Heart left ventricle (tissue), 16 donors: Measurements from ENCODE around the gene CSRP3. TPM values are rescaled to one million over a fixed set of nuclear protein-coding genes. Genes with fewer than 3 reads are reported as not detected.
"Not testable (repeated sequence)": the region's sequence is repeated elsewhere in the genome, so short reads cannot be mapped to it uniquely, and the experiment has no call there.

Source experiments
- ATAC-seq, 4 donors: fragments of 200-7000 bp; cut with Tn5 transposase; one replicate each; pipeline ENCODE4 v1.9.1; 2020 to 2022; ENCODE audit warnings: moderate library complexity in 4 of 4, mild to moderate bottlenecking in 3 of 4, moderate number of reproducible peaks in 1 of 4
- DNase-seq, 5 donors: peaks; one replicate each; pipeline ENCODE4 v3.0.0-alpha.2; 2020
- H3K27ac ChIP-seq, 12 donors: fragments of 200-600 bp; sonication (generic) in 4 of 12; one replicate each; pipeline versions ENCODE4 v1.5.0 to v1.8.0; 2016 to 2022; ENCODE audit warnings: mild to moderate bottlenecking in 2 of 12
- H3K27me3 ChIP-seq, 9 donors: fragments of 200-600 bp; sonication (generic) in 2 of 9; one replicate each; pipeline versions ENCODE4 v1.5.1 to v1.8.0; 2016 to 2022; ENCODE audit warnings: mild to moderate bottlenecking in 3 of 9
- H3K36me3 ChIP-seq, 9 donors: fragments of 200-600 bp; sonication (generic) in 2 of 9; one replicate each; pipeline versions ENCODE4 v1.5.0 to v1.8.0; 2018 to 2022; ENCODE audit warnings: mild to moderate bottlenecking in 2 of 9
- H3K4me1 ChIP-seq, 12 donors: fragments of 200-600 bp; sonication (generic) in 4 of 12; one replicate each; pipeline versions ENCODE4 v1.5.0 to v1.8.0; 2016 to 2022; ENCODE audit warnings: mild to moderate bottlenecking in 3 of 12
- H3K4me3 ChIP-seq, 12 donors: fragments of 200-600 bp; sonication (generic) in 4 of 12; one replicate each; pipeline versions ENCODE4 v1.5.0 to v1.8.0; 2017 to 2022; ENCODE audit warnings: mild to moderate bottlenecking in 9 of 12, moderate library complexity in 4 of 12
- H3K9me3 ChIP-seq, 12 donors: fragments of 200-600 bp; sonication (generic) in 4 of 12; one replicate each; pipeline versions ENCODE4 v1.5.0 to v1.8.0; 2016 to 2022; ENCODE audit warnings: mild to moderate bottlenecking in 1 of 12
- POLR2A ChIP-seq, 2 donors: fragments of 450-650 bp; IDR thresholded peaks; one replicate each; pipeline ENCODE4 v1.6.1; 2017; ENCODE audit warnings: antibody characterized with exemption in 2 of 2, mild to moderate bottlenecking in 2 of 2, moderate library complexity in 2 of 2
- WGBS, 4 donors: extraction: QIAGEN DNeasy Blood & Tissue Kit in 2 of 4; methylation state at CpG; one replicate each; pipeline versions ENCODE4 v1.1.5 to v1.1.7; 2013 to 2018; 5-methylcytosine and 5-hydroxymethylcytosine counted together
- intact Hi-C, 10 donors: fragments of 100-400 bp; cut with DNase I; formaldehyde crosslinking; loops; one replicate each; pipeline versions ENCODE4 v1.11.1 to v1.14.2; 2022
- polyA plus RNA-seq, 2 donors: library from polyadenylated mRNA; stranded (reverse); fragments of 200-250 nt; gene quantifications; one replicate each; pipeline ENCODE4 v1.2.3, GENCODE V29; 2013
- total RNA-seq, 9 donors: library from RNA; depleted of rRNA in 2 of 9; stranded (reverse); fragments of >200 nt in 2 of 9; fragmentation: NEBNext Ultra II Directional in 3 of 9; extraction: Animal tissue kit (Norgen Biotek cat#: 25700) in 3 of 9; gene quantifications; one replicate each; pipeline versions ENCODE4 v1.1.0 to v1.2.4, GENCODE V29; 2016 to 2023
- TF ChIP-seq, protein P1 (sequence below), 12 donors: fragments of 200-600 bp; sonication (generic) in 4 of 12; IDR thresholded peaks; one replicate each; pipeline versions ENCODE4 v1.5.0 to v1.8.0; 2018 to 2022; ENCODE audit warnings: antibody characterized with exemption in 12 of 12, mild to moderate bottlenecking in 5 of 12
- donor health status: ischemic (EF 13 %, LVEDD 7.1; RV severe dilation, severe dysfunction).
- donor health status: healthy with polysubstance abuse.
- donor health status: DM: no; HTN: yes; CAD: no.
- donor health status: DM: no; HTN: no; CAD: no.
- donor health status: ischemic (EF 25% LVEDD 6.9; RV normal size, moderate dysfunction).
- donor health status: ischemic (EF 25% LVEDD 5.7; RV mildly dilated, moderate dysfunction).
- donor health status: healthy.
- donor health status: DM: yes; HTN: yes; CAD: no.
- donor health status: ischemic (EF 35%, LVEDD 5.7; RV mildly dilated, moderate dysfunction).
- donor health status: nonischemic (EF 11% LVEDD 7.7; RV severe dilation, severe dysfunction).
- donor health status: DM: yes; HTN: yes; CAD: no.
- donor health status: PGD.
- donor health status: ischemic (EF 29% LVEDD 5.4; RV normal size, mild dysfunction).
- donor health status: nonischemic (EF 23%, LVEDD 6.1; RV moderate dilation, normal function).

Gene CSRP3
- total and polyA plus RNA-seq, 11 donors, result 988 to 3,521 (median 2,178) TPM

DNA sequence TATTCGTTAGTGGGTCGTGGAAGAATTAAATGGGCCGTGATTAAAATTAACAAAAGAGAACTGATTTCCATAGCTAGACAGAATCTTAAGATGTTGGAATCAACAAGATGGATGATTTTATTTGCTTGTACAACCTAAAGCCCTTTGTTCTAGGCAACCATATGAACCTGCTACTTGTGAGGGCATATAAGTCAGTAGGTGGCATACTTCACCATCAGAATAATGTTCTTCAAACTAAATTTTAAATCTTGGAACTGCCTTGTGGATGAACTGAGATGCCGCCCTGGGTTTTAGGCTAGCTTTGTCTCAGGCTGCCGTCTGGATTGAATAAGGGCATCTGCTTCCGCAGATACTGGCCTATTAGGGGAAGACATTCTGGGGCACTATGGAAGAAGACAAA lies 40.9 kb downstream of the CSRP3 start:
- DNase-seq (no peak), ATAC-seq (peak in 1 of 4 donors; percentile 41)
- Histone ChIP-seq H3K4me3 (no peak overlapping the region), H3K27me3 (no peaks in the 10 kb centered on the region), H3K9me3 (no peaks in the 10 kb centered on the region), H3K27ac (no peak overlapping the region), H3K36me3 (peaks cover 0 to 75% (median 47%) of the 10 kb centered on the region in 9 donors), H3K4me1 (no peaks in the 10 kb centered on the region)
- TF ChIP-seq, protein P1, sequence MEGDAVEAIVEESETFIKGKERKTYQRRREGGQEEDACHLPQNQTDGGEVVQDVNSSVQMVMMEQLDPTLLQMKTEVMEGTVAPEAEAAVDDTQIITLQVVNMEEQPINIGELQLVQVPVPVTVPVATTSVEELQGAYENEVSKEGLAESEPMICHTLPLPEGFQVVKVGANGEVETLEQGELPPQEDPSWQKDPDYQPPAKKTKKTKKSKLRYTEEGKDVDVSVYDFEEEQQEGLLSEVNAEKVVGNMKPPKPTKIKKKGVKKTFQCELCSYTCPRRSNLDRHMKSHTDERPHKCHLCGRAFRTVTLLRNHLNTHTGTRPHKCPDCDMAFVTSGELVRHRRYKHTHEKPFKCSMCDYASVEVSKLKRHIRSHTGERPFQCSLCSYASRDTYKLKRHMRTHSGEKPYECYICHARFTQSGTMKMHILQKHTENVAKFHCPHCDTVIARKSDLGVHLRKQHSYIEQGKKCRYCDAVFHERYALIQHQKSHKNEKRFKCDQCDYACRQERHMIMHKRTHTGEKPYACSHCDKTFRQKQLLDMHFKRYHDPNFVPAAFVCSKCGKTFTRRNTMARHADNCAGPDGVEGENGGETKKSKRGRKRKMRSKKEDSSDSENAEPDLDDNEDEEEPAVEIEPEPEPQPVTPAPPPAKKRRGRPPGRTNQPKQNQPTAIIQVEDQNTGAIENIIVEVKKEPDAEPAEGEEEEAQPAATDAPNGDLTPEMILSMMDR (IDR thresholded peaks at IDR 0.05), result peak in 6 of 12 donors; percentile 19 to 42 (median 24)
- TF ChIP-seq POLR2A (IDR thresholded peaks at IDR 0.05), result no peak
- 75 to 88% (median 81%) methylated on average over 6 of the region's 6 CpGs for WGBS, 4 donors
- intact Hi-C loops, result loop anchor here in 7 of 10 donors (2.0 to 10.0 kb wide), 6 partner anchors 84 to 396 kb away; partner anchors contain the start of gene E2F8 (in 1 of the 7)

- Histone ChIP-seq H3K36me3 (peaks cover 0 to 84% (median 59%) of the 10 kb centered on the region in 9 donors), H3K4me3 (no peak overlapping the region), H3K27me3 (no peaks in the 10 kb centered on the region), H3K27ac (no peak overlapping the region), H3K9me3 (no peaks in the 10 kb centered on the region), H3K4me1 (no peaks in the 10 kb centered on the region)
- ATAC-seq (no peak), DNase-seq (no peak)
- TF ChIP-seq POLR2A (IDR thresholded peaks at IDR 0.05), result no peak
- TF ChIP-seq, protein P1 (IDR thresholded peaks at IDR 0.05), result no peak
- intact Hi-C loops, result loop anchor here in 2 of 10 donors (5.0 to 10.0 kb wide), 2 partner anchors 82 to 395 kb away; no protein-coding TSS in a partner anchor
- WGBS, 4 donors, result 50 to 84% (median 65%) methylated on average over 3 of the region's 3 CpGs
These were observed 44.9 kb downstream of the CSRP3 start for GRCh38 chr11:19156892-19157291.

GRCh38 chr11:19145319-19145718 lies 56.5 kb downstream of the CSRP3 start:
- TF ChIP-seq POLR2A (IDR thresholded peaks at IDR 0.05), result no peak
- TF ChIP-seq, protein P1 (IDR thresholded peaks at IDR 0.05), result no peak
- intact Hi-C loops, result no loop called here

DNA sequence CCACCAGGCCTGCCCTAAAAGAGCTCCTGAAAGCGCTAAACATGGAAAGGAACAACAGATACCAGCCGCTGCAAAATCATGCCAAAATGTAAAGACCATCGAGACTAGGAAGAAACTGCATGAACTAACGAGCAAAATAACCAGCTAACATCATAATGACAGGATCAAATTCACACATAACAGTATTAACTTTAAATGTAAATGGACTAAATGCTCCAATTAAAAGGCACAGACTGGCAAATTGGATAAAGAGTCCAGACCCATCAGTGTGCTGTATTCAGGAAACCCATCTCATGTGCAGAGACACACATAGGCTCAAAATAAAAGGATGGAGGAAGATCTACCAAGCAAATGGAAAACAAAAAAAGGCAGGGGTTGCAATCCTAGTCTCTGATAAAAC lies 64.9 kb downstream of the CSRP3 start:
- WGBS, 4 donors, result 95 to 98% (median 95%) methylated on average over 4 of the region's 4 CpGs
- H3K4me1 ChIP-seq, H3K4me3 ChIP-seq, H3K27ac ChIP-seq, H3K27me3 ChIP-seq, H3K36me3 ChIP-seq, intact Hi-C loops, DNase-seq, ATAC-seq, H3K9me3 ChIP-seq: not testable (repeated sequence)

More at GRCh38 chr11:19145319-19145718, 56.5 kb downstream of the CSRP3 start:
- no peak for DNase-seq
- Histone ChIP-seq H3K36me3 (peaks cover 0 to 49% (median 29%) of the 10 kb centered on the region in 9 donors), H3K9me3 (no peaks in the 10 kb centered on the region), H3K27ac (no peak overlapping the region), H3K27me3 (no peaks in the 10 kb centered on the region), H3K4me3 (no peak overlapping the region), H3K4me1 (no peaks in the 10 kb centered on the region)
- 65 to 98% (median 74%) methylated on average over 3 of the region's 3 CpGs for WGBS, 4 donors
- no peak for ATAC-seq

DNA sequence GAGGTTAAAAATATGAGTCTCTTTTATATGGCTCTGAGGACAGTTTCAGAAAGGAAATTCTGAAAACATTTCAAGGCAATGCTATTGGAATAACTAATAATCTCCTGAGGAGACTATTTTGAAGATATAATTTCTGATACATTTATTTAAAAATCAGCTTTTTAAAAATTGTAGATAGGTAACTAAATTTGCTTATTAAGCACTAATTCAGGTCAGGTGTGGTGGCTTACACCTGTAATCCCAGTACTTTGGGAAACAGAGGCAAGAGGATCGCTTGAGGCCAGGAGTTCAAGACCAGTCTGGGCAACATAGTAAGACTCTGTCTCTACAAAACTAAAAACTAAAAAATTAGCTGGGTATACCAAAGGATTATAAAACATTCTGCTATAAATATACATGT lies 67.8 kb downstream of the CSRP3 start:
- no peak for DNase-seq
- H3K36me3 ChIP-seq, result peaks cover 0 to 4% (median 0%) of the 10 kb centered on the region in 9 donors
- no peak overlapping the region for H3K27ac ChIP-seq
- 91 to 100% (median 98%) methylated on average over 1 of the region's 1 CpG for WGBS, 4 donors
- H3K4me3 ChIP-seq, result no peak overlapping the region
- TF ChIP-seq POLR2A (IDR thresholded peaks at IDR 0.05), result no peak
- TF ChIP-seq, protein P1 (IDR thresholded peaks at IDR 0.05), result no peak
- H3K4me1 ChIP-seq, result no peaks in the 10 kb centered on the region
- intact Hi-C loops, result no loop called here
- no peak for ATAC-seq
- no peaks in the 10 kb centered on the region for H3K27me3 ChIP-seq
- H3K9me3 ChIP-seq, result peaks cover 0 to 2% (median 0%) of the 10 kb centered on the region in 12 donors
